Fibroblast of peridontal ligament (primary cell): ENCODE results near the gene ELP2.
"Not testable (repeated sequence)": the region's sequence is repeated elsewhere in the genome, so short reads cannot be mapped to it uniquely, and the experiment has no call there.

Source experiments
- DNase-seq: peaks from one replicate; pipeline ENCODE4 v3.0.0-alpha.2; 2010; ENCODE audit errors: extremely low read depth

The ELP2 gene

GRCh38 chr18:36188916-36189315 is 59.2 kb downstream of the ELP2 start:
- no peak for DNase-seq

- no peak for DNase-seq
Observed at GRCh38 chr18:36189486-36189885, 59.8 kb downstream of the ELP2 start.

GRCh38 chr18:36191286-36191685 is 61.6 kb downstream of the ELP2 start:
- no peak for DNase-seq

- DNase-seq, result no peak
Observed at GRCh38 chr18:36191711-36192110, 62.0 kb downstream of the ELP2 start.

GRCh38 chr18:36194600-36195315 is 65.1 kb downstream of the ELP2 start:
- DNase-seq, result no peak

GRCh38 chr18:36195427-36196122 is 65.9 kb downstream of the ELP2 start:
- DNase-seq, result peak; percentile 33

GRCh38 chr18:36196238-36196995 is 66.7 kb downstream of the ELP2 start:
- no peak for DNase-seq

GRCh38 chr18:36197511-36198166 is 67.9 kb downstream of the ELP2 start:
- DNase-seq, result no peak

- no peak for DNase-seq
Observed at GRCh38 chr18:36199691-36200295, 70.1 kb downstream of the ELP2 start.

- DNase-seq, result no peak
Observed at GRCh38 chr18:36200354-36200771, 70.7 kb downstream of the ELP2 start.

GRCh38 chr18:36201765-36202164 is 72.1 kb downstream of the ELP2 start:
- no peak for DNase-seq

GRCh38 chr18:36203360-36203895 is 73.7 kb downstream of the ELP2 start:
- no peak for DNase-seq

- DNase-seq, result no peak
Observed at GRCh38 chr18:36205166-36205565, 75.5 kb downstream of the ELP2 start.

GRCh38 chr18:36207303-36207702 is 77.6 kb downstream of the ELP2 start:
- DNase-seq, result no peak

- DNase-seq, result not testable (repeated sequence)
Observed at GRCh38 chr18:36207969-36208368, 78.3 kb downstream of the ELP2 start.

- DNase-seq, result peak; percentile 51
Observed at GRCh38 chr18:36211612-36212065, 81.9 kb downstream of the ELP2 start.

GRCh38 chr18:36212301-36213171 is 82.8 kb downstream of the ELP2 start:
- peak; percentile 73 for DNase-seq

GRCh38 chr18:36214811-36215210 is 85.1 kb downstream of the ELP2 start:
- DNase-seq, result no peak

- no peak for DNase-seq
Observed at GRCh38 chr18:36215577-36215976, 85.9 kb downstream of the ELP2 start.

GRCh38 chr18:36217348-36217747 is 87.6 kb downstream of the ELP2 start:
- no peak for DNase-seq
